H1 (cell line): ENCODE results near the gene NDFIP2. TPM values are rescaled to one million over a fixed set of nuclear protein-coding genes. Genes with fewer than 3 reads are reported as not detected.

Source experiments
- CTCF ChIA-PET: fragments of 300-600 bp; sonication (Branson Sonifier 250); formaldehyde crosslinking; loops from one replicate; lab custom pipeline; 2021; ENCODE audit not compliant: partially characterized antibody; lab: Charles Lee
- POLR2A ChIA-PET: fragments of 300-600 bp; sonication (Branson Sonifier 250); formaldehyde crosslinking; loops from one replicate; lab custom pipeline; 2021; ENCODE audit warnings: inconsistent platforms; ENCODE audit not compliant: partially characterized antibody; lab: Charles Lee
- DNase-seq, 2 experiments: peaks; one replicate each; pipeline versions ENCODE4 v3.0.0 to v3.0.0-alpha.2; 2010 to 2022; ENCODE audit warnings: low spot score in 2 of 2, low read depth in 1 of 2, mixed read lengths in 1 of 2
- FAIRE-seq: peaks from 2 replicates; lab custom pipeline; 2011; peaks lifted over from hg19 to GRCh38; lab: Jason Lieb, UNC
- H2AFZ ChIP-seq: 2 replicates; pipeline ENCODE4 v1.8.1; 2012; ENCODE audit warnings: low read length, inconsistent platforms
- H2AK5ac ChIP-seq: 2 replicates; pipeline ENCODE4 v1.6.1; 2013; ENCODE audit warnings: low read depth, low read length
- H2BK120ac ChIP-seq: replicated peaks from 2 replicates; pipeline ENCODE3; 2013; ENCODE audit warnings: low read depth, low read length, inconsistent platforms
- H2BK12ac ChIP-seq: 2 replicates; pipeline ENCODE4 v1.6.1; 2013; ENCODE audit warnings: low read depth, low read length
- H2BK15ac ChIP-seq: 2 replicates; pipeline ENCODE4 v1.6.1; 2013; ENCODE audit warnings: low read length
- H2BK20ac ChIP-seq: 2 replicates; pipeline ENCODE4 v1.6.1; 2013; ENCODE audit warnings: low read length
- H2BK5ac ChIP-seq: 2 replicates; pipeline ENCODE4 v1.6.1; 2013; ENCODE audit warnings: low read depth, low read length
- H3K14ac ChIP-seq: 2 replicates; pipeline ENCODE4 v1.6.1; 2013; ENCODE audit warnings: inconsistent platforms; ENCODE audit not compliant: insufficient read length
- H3K18ac ChIP-seq: 2 replicates; pipeline ENCODE4 v1.6.1; 2013; ENCODE audit warnings: low read length; ENCODE audit errors: extremely low read depth
- H3K23ac ChIP-seq: 2 replicates; pipeline ENCODE4 v1.6.1; 2013; ENCODE audit warnings: inconsistent platforms; ENCODE audit not compliant: insufficient read length
- H3K23me2 ChIP-seq: 2 replicates; pipeline ENCODE4 v1.6.1; 2013; ENCODE audit warnings: low read depth, low read length
- H3K27ac ChIP-seq: 2 replicates; pipeline ENCODE4 v1.6.1; 2011; ENCODE audit warnings: low read depth, low read length, inconsistent platforms
- H3K27me3 ChIP-seq, 4 experiments: replicated peaks in 1 of 4; 1 replicate in 1 of 4; 2 replicates in 3 of 4; pipeline versions ENCODE4 v1.6.1 to v1.8.1; 2011 to 2013; ENCODE audit warnings: low read length in 3 of 4, mild to moderate bottlenecking in 3 of 4, inconsistent platforms in 2 of 4, mixed read lengths in 2 of 4, moderate library complexity in 1 of 4; ENCODE audit not compliant: control insufficient read depth in 3 of 4, insufficient read depth in 3 of 4; ENCODE audit errors: extremely low read depth in 1 of 4
- H3K36me3 ChIP-seq, 4 experiments: 2 replicates each; pipeline versions ENCODE4 v1.6.1 to v1.8.1; 2011 to 2013; ENCODE audit warnings: mild to moderate bottlenecking in 4 of 4, low read length in 3 of 4, moderate library complexity in 2 of 4, control low read depth in 1 of 4, inconsistent platforms in 1 of 4; ENCODE audit not compliant: insufficient read depth in 4 of 4, control insufficient read depth in 2 of 4
- H3K4ac ChIP-seq: replicated peaks from 2 replicates; pipeline ENCODE3; 2013; ENCODE audit warnings: low read length, low read depth, mixed read lengths, inconsistent platforms; ENCODE audit not compliant: insufficient read length
- H3K4me1 ChIP-seq, 4 experiments: replicated peaks in 1 of 4; 1 replicate in 1 of 4; 2 replicates in 3 of 4; pipeline versions ENCODE4 v1.6.1 to v1.8.1; 2011 to 2013; ENCODE audit warnings: low read length in 3 of 4, inconsistent platforms in 2 of 4, mixed read lengths in 1 of 4; ENCODE audit not compliant: insufficient read depth in 4 of 4, control insufficient read depth in 3 of 4
- H3K4me2 ChIP-seq, 2 experiments: 2 replicates each; pipeline versions ENCODE4 v1.6.1 to v1.8.1; 2011 to 2013; ENCODE audit warnings: low read depth in 2 of 2, low read length in 2 of 2, control low read depth in 1 of 2, inconsistent platforms in 1 of 2, mild to moderate bottlenecking in 1 of 2; ENCODE audit not compliant: insufficient read depth in 1 of 2
- H3K4me3 ChIP-seq, 4 experiments: fragments of 200-600, 300-600 bp in 1 of 4; sonication (generic), shearing (Covaris generic), sonication (Bioruptor Twin) in 1 of 4; 2 replicates each; pipeline versions ENCODE4 v1.5.1 to v1.8.1; 2011 to 2016; ENCODE audit warnings: low read length in 4 of 4, low read depth in 3 of 4, control low read depth in 2 of 4, inconsistent platforms in 2 of 4, mild to moderate bottlenecking in 2 of 4, mixed read lengths in 1 of 4, moderate library complexity in 1 of 4; ENCODE audit not compliant: insufficient read depth in 2 of 4; ENCODE audit errors: extremely low read depth in 1 of 4
- H3K56ac ChIP-seq: replicated peaks from 2 replicates; pipeline ENCODE3; 2013; ENCODE audit warnings: low read depth, mild to moderate bottlenecking, mixed read lengths, low read length, inconsistent platforms; ENCODE audit not compliant: insufficient read length
- H3K79me1 ChIP-seq: 2 replicates; pipeline ENCODE4 v1.6.1; 2013; ENCODE audit warnings: low read depth, low read length, control low read depth
- H3K79me2 ChIP-seq, 2 experiments: 2 replicates each; pipeline versions ENCODE4 v1.6.1 to v1.8.1; 2012 to 2013; ENCODE audit warnings: low read length in 2 of 2, mild to moderate bottlenecking in 2 of 2, inconsistent platforms in 1 of 2; ENCODE audit not compliant: insufficient read depth in 2 of 2, control insufficient read depth in 1 of 2
- H3K9ac ChIP-seq, 4 experiments: replicated peaks in 1 of 4; 1 replicate in 1 of 4; 2 replicates in 3 of 4; pipeline versions ENCODE4 v1.6.1 to v1.8.1; 2011 to 2013; ENCODE audit warnings: low read depth in 3 of 4, low read length in 3 of 4, control low read depth in 2 of 4, mild to moderate bottlenecking in 2 of 4, moderate library complexity in 2 of 4, inconsistent platforms in 1 of 4; ENCODE audit errors: extremely low read depth in 1 of 4
- H3K9me3 ChIP-seq, 2 experiments: 2 replicates each; pipeline versions ENCODE4 v1.6.1 to v1.8.1; 2012 to 2013; ENCODE audit warnings: mild to moderate bottlenecking in 2 of 2, moderate library complexity in 2 of 2, control low read depth in 1 of 2, inconsistent platforms in 1 of 2, low read depth in 1 of 2, low read length in 1 of 2, mixed read lengths in 1 of 2; ENCODE audit not compliant: insufficient read depth in 2 of 2
- H4K20me1 ChIP-seq, 2 experiments: replicated peaks in 1 of 2; 2 replicates each; pipeline versions ENCODE3 to v1.8.1; 2011 to 2013; ENCODE audit warnings: inconsistent platforms in 2 of 2, low read length in 2 of 2, mild to moderate bottlenecking in 1 of 2; ENCODE audit not compliant: insufficient read depth in 2 of 2, control insufficient read depth in 1 of 2
- H4K5ac ChIP-seq: 2 replicates; pipeline ENCODE4 v1.6.1; 2013; ENCODE audit warnings: low read length, low read depth, mixed read lengths, inconsistent platforms; ENCODE audit not compliant: insufficient read length
- H4K8ac ChIP-seq: 2 replicates; pipeline ENCODE4 v1.8.0; 2013; ENCODE audit warnings: mild to moderate bottlenecking, moderate library complexity, low read length, inconsistent platforms; ENCODE audit not compliant: insufficient read depth; ENCODE audit errors: extremely low read depth
- H4K91ac ChIP-seq: replicated peaks from 2 replicates; pipeline ENCODE3; 2013; ENCODE audit warnings: low read length, mixed read lengths, inconsistent platforms; ENCODE audit not compliant: insufficient read length
- ASH2L ChIP-seq: fragments of 200-600, 300-600 bp; sonication (generic); IDR thresholded peaks from one replicate; pipeline ENCODE4 v1.7.1; 2017; ENCODE audit warnings: low read length
- BCL11A ChIP-seq, 2 experiments: IDR thresholded peaks; one replicate each; pipeline ENCODE4 v1.6.1; 2011; ENCODE audit warnings: low read depth in 2 of 2, low read length in 2 of 2, mild to moderate bottlenecking in 2 of 2
- BRCA1 ChIP-seq: IDR thresholded peaks from 2 replicates; pipeline ENCODE4 v1.6.1; 2012; ENCODE audit warnings: low read depth, low read length, improper control_type of control experiment
- CHD1 ChIP-seq: IDR thresholded peaks from 2 replicates; pipeline ENCODE4 v1.6.1; 2012; ENCODE audit warnings: low read depth, low read length, improper control_type of control experiment
- CTBP2 ChIP-seq: IDR thresholded peaks from 2 replicates; pipeline ENCODE4 v1.7.0; 2011; ENCODE audit warnings: borderline replicate concordance, mild to moderate bottlenecking, moderate library complexity, mixed read lengths, low read length; ENCODE audit not compliant: insufficient read depth, insufficient read length
- EGR1 ChIP-seq: IDR thresholded peaks from 2 replicates; pipeline ENCODE4 v1.6.1; 2011; ENCODE audit warnings: low read depth, low read length, borderline replicate concordance
- GTF2F1 ChIP-seq: IDR thresholded peaks from 2 replicates; pipeline ENCODE4 v1.6.1; 2012; ENCODE audit warnings: low read depth, low read length, improper control_type of control experiment, borderline replicate concordance
- MAFK ChIP-seq: IDR thresholded peaks from 2 replicates; pipeline ENCODE4 v1.6.1; 2012; ENCODE audit warnings: low read depth, mild to moderate bottlenecking, improper control_type of control experiment, low read length
- RBBP5 ChIP-seq: IDR thresholded peaks from 2 replicates; pipeline ENCODE4 v1.7.1; 2012; ENCODE audit warnings: low read depth, mild to moderate bottlenecking, inconsistent platforms, low read length, moderate library complexity, borderline replicate concordance
- SP4 ChIP-seq: IDR thresholded peaks from 2 replicates; pipeline ENCODE4 v1.6.1; 2012; ENCODE audit warnings: low read length, inconsistent platforms
- YY1 ChIP-seq: IDR thresholded peaks from 2 replicates; pipeline ENCODE4 v1.6.1; 2011; ENCODE audit warnings: low read depth, mild to moderate bottlenecking, low read length
- WGBS, 2 experiments: shearing (Covaris generic) in 1 of 2; methylation state at CpG; one replicate each; pipeline versions ENCODE4 v1.1.6 to v1.1.7; 2013 to 2015; ENCODE audit warnings: low lambda C conversion rate in 2 of 2, mixed read lengths in 2 of 2, inconsistent platforms in 1 of 2, low coverage in 1 of 2, missing lambda C conversion rate in 1 of 2; ENCODE audit not compliant: insufficient replicate concordance in 2 of 2, insufficient coverage in 1 of 2, insufficient read length in 1 of 2; ENCODE audit errors: extremely low coverage in 1 of 2, missing lambda C conversion rate in 1 of 2; 5-methylcytosine and 5-hydroxymethylcytosine counted together
- polyA plus RNA-seq, 7 experiments: library from polyadenylated mRNA; depleted of rRNA in 3 of 7; stranded (reverse) in 5 of 7; unstranded in 2 of 7; fragments of >200 nt in 5 of 7; fragments of 200-250 nt in 2 of 7; gene quantifications; 1 replicate in 5 of 7; 2 replicates in 1 of 7; 4 replicates in 1 of 7; pipeline versions ENCODE4 v1.2.1 to v1.2.3, GENCODE V29; 2011 to 2013; ENCODE audit warnings: missing spikeins in 2 of 7, mixed read lengths in 2 of 7
- total RNA-seq: library from RNA; stranded (reverse); fragmentation: NEBNext Ultra II Directional; extraction: Animal tissue kit (Norgen Biotek cat#: 25700); gene quantifications from 2 replicates; pipeline ENCODE4 v1.2.1, GENCODE V29; 2021
- TF ChIP-seq, protein P1 (sequence below), 3 experiments: IDR thresholded peaks; 1 replicate in 2 of 3; 2 replicates in 1 of 3; pipeline versions ENCODE4 v1.5.1 to v1.6.1; 2011; ENCODE audit warnings: low read length in 3 of 3, mild to moderate bottlenecking in 3 of 3, inconsistent platforms in 2 of 3, low read depth in 1 of 3, moderate library complexity in 1 of 3; ENCODE audit not compliant: insufficient read depth in 1 of 3; ENCODE audit errors: control extremely low read depth in 1 of 3

Gene NDFIP2
- total and polyA plus RNA-seq, 2 of the 8 experiments (the other 6 are each of a cell fraction or from before 2014, with no cell fraction given): 11.1 to 32.9 TPM

DNA sequence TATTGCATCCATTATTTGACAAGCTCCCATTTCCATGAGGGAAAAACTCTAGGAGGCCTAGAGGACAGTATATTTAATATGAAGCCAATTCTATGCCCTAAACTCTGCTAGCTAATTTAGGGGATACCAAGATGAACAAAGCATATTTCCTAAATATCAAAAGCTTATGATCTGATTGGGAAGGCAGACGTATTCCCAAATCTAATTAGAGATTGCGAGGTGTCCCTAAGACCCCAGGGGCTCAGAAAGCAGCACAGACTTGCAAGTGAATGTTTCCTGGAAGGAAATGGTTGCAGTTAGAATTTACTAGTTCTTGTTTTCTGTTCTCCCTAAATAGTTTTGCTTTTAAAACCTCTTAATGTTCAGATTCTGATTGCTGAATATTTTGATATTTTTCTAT lies 30.7 kb downstream of the NDFIP2 start:
- no peak overlapping the region for H2BK120ac ChIP-seq
- H3K4ac ChIP-seq: no peak overlapping the region
- H3K79me2 ChIP-seq: peaks cover 0 to 29% of the 10 kb centered on the region in 2 experiments; a peak in 2 of 4 replicates
- no peak overlapping the region for H3K23ac ChIP-seq
- H3K14ac ChIP-seq: no peak overlapping the region
- no peaks in the 10 kb centered on the region for H3K9me3 ChIP-seq
- no peak overlapping the region for H3K4me3 ChIP-seq
- no peak overlapping the region for H2BK15ac ChIP-seq
- no peaks in the 10 kb centered on the region for H3K23me2 ChIP-seq
- ChIA-PET POLR2A (interaction anchor here (1.7 kb wide), 1 partner anchor 11 kb away, joined by 5 read pairs; no protein-coding TSS in a partner anchor), CTCF (interaction anchor here (0.6 to 1.9 kb wide), 7 partner anchors 11 to 153 kb away, joined by 3 to 8 read pairs (median 3); no protein-coding TSS in a partner anchor)
- no peak overlapping the region for H2BK12ac ChIP-seq
- H2AK5ac ChIP-seq: no peak overlapping the region
- no peaks in the 10 kb centered on the region for H3K27me3 ChIP-seq
- no peak overlapping the region for H2BK5ac ChIP-seq
- H3K36me3 ChIP-seq: no peaks in the 10 kb centered on the region
- H4K5ac ChIP-seq: no peak overlapping the region
- H3K9ac ChIP-seq: no peak overlapping the region
- FAIRE-seq (no peak), DNase-seq (no peak)
- no peaks in the 10 kb centered on the region for H3K79me1 ChIP-seq
- no peak overlapping the region for H4K91ac ChIP-seq
- 87% methylated on average over 2 of the region's 2 CpGs; no CpG with 5 or more reads in 1 of the 2 experiments for WGBS, 2 experiments
- H4K20me1 ChIP-seq: peaks cover 0 to 1% of the 10 kb centered on the region in 2 experiments
- H3K27ac ChIP-seq: no peak overlapping the region
- H4K8ac ChIP-seq: no peak overlapping the region
- H3K56ac ChIP-seq: no peak overlapping the region
- H2AFZ ChIP-seq: no peak overlapping the region
- H3K4me2 ChIP-seq: no peak overlapping the region
- H3K18ac ChIP-seq: no peak overlapping the region
- H2BK20ac ChIP-seq: no peak overlapping the region
- H3K4me1 ChIP-seq: no peaks in the 10 kb centered on the region
- TF ChIP-seq CTBP2 (no peak), EGR1 (no peak), RBBP5 (no peak), SP4 (no peak), BCL11A (IDR thresholded peaks at IDR 0.05; ENCODE audit: low read depth in 2 of 2, low read length in 2 of 2) (no peak), MAFK (no peak), ASH2L (no peak), YY1 (no peak), GTF2F1 (no peak), CHD1 (no peak), BRCA1 (no peak)
- TF ChIP-seq, protein P1, sequence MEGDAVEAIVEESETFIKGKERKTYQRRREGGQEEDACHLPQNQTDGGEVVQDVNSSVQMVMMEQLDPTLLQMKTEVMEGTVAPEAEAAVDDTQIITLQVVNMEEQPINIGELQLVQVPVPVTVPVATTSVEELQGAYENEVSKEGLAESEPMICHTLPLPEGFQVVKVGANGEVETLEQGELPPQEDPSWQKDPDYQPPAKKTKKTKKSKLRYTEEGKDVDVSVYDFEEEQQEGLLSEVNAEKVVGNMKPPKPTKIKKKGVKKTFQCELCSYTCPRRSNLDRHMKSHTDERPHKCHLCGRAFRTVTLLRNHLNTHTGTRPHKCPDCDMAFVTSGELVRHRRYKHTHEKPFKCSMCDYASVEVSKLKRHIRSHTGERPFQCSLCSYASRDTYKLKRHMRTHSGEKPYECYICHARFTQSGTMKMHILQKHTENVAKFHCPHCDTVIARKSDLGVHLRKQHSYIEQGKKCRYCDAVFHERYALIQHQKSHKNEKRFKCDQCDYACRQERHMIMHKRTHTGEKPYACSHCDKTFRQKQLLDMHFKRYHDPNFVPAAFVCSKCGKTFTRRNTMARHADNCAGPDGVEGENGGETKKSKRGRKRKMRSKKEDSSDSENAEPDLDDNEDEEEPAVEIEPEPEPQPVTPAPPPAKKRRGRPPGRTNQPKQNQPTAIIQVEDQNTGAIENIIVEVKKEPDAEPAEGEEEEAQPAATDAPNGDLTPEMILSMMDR (IDR thresholded peaks at IDR 0.05; ENCODE audit: control extremely low read depth in 1 of 3, insufficient read depth in 1 of 3, low read depth in 1 of 3, low read length in 3 of 3): no peak
